Kidney epithelial cell (primary cell): ENCODE results near the gene BAHCC1. TPM values are rescaled to one million over a fixed set of nuclear protein-coding genes. Genes with fewer than 3 reads are reported as not detected.

Source experiments
- DNase-seq: peaks from one replicate; pipeline ENCODE4 v3.0.0-alpha.2; 2010; ENCODE audit warnings: low read depth
- H3K27me3 ChIP-seq: 2 replicates; pipeline ENCODE4 v1.6.0; 2011; ENCODE audit warnings: low read length; ENCODE audit not compliant: control insufficient read depth, insufficient read depth
- H3K36me3 ChIP-seq: 2 replicates; pipeline ENCODE4 v1.5.1; 2011; ENCODE audit warnings: low read length; ENCODE audit not compliant: control insufficient read depth, insufficient read depth
- H3K4me3 ChIP-seq: 2 replicates; pipeline ENCODE4 v1.5.1; 2011; ENCODE audit warnings: low read depth, mild to moderate bottlenecking, control low read depth, low read length
- CTCF ChIP-seq: IDR thresholded peaks from 2 replicates; pipeline ENCODE4 v1.5.1; 2011; ENCODE audit warnings: mild to moderate bottlenecking, moderate library complexity, low read length, control low read depth, inconsistent platforms; ENCODE audit not compliant: insufficient read depth, poor library complexity, severe bottlenecking
- total RNA-seq: library from RNA; depleted of rRNA; stranded (reverse); fragments of >200 nt; gene quantifications from 2 replicates; pipeline ENCODE4 v1.2.3, GENCODE V29; 2015

The BAHCC1 gene
- total RNA-seq, 1 donor from 2014 or later, result 6.6 TPM

DNA sequence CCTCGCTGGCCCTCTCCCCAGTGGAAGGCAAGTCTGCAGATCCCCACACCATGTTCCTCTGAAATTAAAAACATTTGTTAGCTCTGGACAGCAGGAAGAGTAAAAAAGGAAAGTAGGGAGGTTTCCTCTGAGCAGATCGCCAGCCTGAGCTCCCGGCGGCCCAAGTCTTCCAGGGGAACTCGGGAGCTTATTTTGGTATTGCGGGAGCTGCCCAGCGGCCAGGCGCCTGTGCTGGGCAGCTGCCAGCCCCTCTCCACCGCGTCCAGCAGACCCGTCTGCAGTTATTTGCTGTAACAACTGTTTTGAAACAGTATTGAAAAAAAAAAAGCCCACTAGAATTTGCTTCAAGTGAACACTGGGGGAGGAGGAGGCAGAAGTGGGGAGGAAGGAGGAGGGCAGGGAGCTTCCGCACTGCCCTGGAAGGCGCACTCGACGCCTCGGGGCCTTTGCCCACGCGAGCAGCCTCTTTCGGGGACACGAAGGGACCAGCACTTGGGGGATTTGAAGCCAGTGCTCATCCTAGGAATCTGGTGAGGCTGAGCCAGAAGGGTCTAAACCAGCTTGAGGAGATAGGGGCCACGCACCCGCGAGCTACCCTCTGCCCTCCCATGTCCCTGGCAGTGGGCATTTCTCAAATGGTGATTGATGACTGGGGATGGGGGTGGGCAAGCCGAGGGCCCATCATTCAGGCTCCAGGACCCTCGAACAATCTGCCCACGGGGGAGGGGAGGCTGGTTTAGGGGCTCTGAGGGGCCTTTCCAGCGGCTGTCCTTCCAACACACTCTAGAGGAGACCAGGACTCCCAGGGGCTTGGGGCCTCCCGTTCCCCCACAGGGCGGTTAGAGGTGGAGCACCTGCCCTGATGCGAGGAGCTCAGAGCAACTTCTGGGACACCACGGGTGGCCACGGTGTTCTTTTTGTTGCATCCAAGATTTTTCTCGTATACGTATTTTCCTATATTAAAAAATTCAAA is 3.0 kb upstream of the BAHCC1 start:
- no peak for TF ChIP-seq CTCF
- no peaks in the 10 kb centered on the region for H3K27me3 ChIP-seq
- no peak for DNase-seq
- no peaks in the 10 kb centered on the region for H3K36me3 ChIP-seq
- H3K4me3 ChIP-seq, result peak overlapping the region; percentile 54

- DNase-seq, result no peak
Observed at GRCh38 chr17:81392909-81393654, 2.2 kb upstream of the BAHCC1 start.

GRCh38 chr17:81393684-81394376 is 1.4 kb upstream of the BAHCC1 start:
- Histone ChIP-seq H3K27me3 (no peaks in the 10 kb centered on the region), H3K36me3 (no peaks in the 10 kb centered on the region), H3K4me3 (peak overlapping the region; percentile 54)
- peak; percentile 95 for DNase-seq
- no peak for TF ChIP-seq CTCF

More at GRCh38 chr17:81392909-81393654, 2.2 kb upstream of the BAHCC1 start:
- no peaks in the 10 kb centered on the region for H3K27me3 ChIP-seq
- peak overlapping the region; percentile 54 for H3K4me3 ChIP-seq
- H3K36me3 ChIP-seq, result no peaks in the 10 kb centered on the region
- no peak for TF ChIP-seq CTCF

DNA sequence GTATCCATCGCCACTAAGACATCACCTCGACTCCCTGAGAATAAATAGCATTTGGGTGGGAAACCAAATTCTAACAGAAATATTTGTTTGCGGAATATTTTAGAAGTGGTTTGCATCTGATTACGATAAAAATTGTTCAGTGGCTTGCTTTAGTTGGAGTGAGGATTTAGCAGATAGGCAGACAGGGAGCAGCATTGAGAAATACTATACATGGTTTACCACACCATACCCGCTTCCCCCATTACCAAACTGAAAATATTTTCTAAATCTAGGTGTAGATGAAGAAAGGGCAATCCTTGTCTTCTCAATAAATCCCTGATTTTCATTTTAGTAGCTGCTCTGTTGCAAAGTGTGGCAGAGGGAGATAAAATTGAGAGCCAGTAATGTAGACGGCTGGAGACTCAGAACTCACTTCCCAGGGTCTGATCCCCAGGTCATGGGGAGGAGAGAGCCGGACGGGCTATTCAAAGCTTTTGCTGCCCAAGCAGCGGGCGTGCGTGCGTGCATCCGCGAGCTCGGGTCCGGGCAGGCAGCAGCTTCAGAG is 808 bp upstream of the BAHCC1 start:
- DNase-seq, result no peak
- H3K4me3 ChIP-seq, result peak overlapping the region; percentile 19
- no peak for TF ChIP-seq CTCF
- H3K36me3 ChIP-seq, result no peaks in the 10 kb centered on the region
- H3K27me3 ChIP-seq, result no peaks in the 10 kb centered on the region

DNA sequence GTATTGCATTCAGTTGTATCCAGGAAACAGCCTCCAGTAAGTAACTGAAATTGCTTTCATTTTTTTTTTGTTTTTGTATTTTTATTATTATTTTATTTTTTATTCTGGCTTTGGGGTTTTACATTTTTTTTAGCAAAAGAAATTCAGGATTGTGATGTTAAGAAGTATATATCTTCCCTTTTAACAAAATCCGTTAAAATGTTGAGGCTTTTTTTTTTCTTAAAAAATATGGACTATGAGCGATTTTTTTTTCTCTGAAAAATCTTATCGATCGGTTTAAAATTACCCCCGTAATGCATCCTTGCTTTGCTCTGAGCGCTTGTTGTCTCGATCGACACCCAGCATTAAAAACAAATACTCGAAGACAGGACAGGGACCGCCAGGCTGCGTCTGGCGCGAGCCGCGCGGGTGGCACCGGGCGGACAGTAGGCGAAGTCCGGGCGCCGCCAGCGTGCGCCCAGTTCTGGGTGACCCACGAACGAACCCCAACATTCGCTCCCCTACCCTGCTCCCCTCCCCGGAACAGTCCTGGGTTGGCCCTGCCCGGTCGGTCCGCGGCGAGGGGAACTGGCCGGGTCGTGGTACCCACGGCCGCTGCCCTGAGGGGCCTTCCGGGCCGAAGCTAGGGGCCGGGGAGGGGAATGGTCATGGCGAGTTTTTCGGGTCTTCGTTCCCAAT is 482 bp downstream of the BAHCC1 start:
- no peak for TF ChIP-seq CTCF
- Histone ChIP-seq H3K27me3 (no peaks in the 10 kb centered on the region), H3K36me3 (no peaks in the 10 kb centered on the region), H3K4me3 (peak overlapping the region; percentile 57)
- DNase-seq, result no peak
